Activated CD4-positive, alpha-beta T cell treated with anti-CD3 and anti-CD28 coated beads, Interleukin-2, Interleukin-6, amounts not matched to agents 100 ng/mL and 50 ng/mL, durations not matched to agents 16 hours and 8 hours (primary cell): Measurements from ENCODE around the gene CXCR6.
A peak's percentile ranks its signal among the peaks of the same experiment; 100 is the strongest.

ENCODE experiments used
- DNase-seq: peaks from one replicate; pipeline ENCODE4 v3.0.0-alpha.2; 2020

The CXCR6 gene

DNA sequence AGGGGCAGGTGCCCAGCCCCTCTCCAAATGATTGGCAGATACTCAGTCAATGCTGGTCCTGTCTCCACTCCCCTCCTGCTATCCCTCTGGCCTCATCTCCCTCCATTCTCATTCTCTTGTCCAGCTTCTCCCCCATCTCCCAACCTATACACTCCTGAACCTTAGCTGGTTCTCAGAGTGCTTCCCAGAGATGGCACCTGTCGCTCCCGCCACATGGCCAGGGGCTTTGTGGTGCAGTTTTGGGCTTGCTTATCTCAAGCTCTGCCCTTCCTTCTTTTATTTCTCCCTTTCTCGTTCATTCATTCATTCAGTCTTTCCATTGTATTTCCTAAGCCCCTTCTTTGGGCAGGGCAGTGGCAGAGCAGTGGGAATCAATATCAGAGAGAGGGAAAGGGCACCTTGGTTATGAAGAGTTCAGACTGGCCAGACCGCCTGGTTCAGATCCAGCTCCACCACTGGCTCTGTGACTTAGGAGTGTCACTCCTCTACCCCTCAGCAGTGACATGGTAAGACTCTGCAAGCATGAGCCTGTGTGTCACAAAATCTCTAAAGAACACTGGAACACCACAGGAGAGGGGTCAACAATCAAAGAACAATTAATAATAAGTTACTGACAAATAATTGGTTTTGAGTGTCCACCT is 20.2 kb upstream of the CXCR6 start:
- no peak for DNase-seq

DNA sequence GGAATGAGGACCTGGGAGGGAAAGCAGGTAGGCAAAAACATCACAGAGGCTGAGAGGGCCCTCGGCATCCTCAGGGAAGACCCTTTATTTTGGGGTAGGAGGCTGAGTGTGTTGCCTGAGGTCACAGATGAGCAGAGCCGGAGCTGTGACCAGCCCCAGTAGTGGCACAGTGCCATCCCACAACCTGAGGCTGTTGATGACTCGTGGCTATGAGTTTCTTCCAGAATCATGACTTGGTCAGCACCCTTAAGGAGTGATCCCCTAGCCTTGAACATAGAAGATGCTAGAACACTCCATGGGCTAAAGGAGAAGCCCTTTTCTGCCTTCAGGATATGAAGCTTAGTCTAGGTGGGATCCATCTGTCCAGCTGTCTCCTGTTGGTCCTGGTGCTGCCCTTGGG is 19.5 kb upstream of the CXCR6 start:
- DNase-seq = no peak

DNA sequence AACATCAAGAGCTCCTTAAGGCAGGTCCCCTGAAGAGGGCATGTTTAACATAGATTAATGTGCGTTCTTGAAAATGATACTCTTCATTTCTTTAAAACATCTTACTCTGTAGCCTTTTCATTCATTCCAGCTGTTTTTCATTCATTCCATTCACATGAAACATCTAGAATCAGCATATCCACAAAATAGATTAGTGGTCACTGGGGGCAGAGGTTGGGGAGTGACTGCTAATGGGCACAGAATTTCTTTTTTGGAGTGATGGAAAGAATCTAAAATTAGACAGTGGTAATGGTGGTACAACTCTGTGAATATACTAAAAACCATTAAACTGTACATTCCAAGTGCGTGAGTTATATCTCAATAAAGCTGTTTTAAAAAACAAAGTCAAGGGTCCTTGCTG is 15.4 kb upstream of the CXCR6 start:
- no peak for DNase-seq

DNA sequence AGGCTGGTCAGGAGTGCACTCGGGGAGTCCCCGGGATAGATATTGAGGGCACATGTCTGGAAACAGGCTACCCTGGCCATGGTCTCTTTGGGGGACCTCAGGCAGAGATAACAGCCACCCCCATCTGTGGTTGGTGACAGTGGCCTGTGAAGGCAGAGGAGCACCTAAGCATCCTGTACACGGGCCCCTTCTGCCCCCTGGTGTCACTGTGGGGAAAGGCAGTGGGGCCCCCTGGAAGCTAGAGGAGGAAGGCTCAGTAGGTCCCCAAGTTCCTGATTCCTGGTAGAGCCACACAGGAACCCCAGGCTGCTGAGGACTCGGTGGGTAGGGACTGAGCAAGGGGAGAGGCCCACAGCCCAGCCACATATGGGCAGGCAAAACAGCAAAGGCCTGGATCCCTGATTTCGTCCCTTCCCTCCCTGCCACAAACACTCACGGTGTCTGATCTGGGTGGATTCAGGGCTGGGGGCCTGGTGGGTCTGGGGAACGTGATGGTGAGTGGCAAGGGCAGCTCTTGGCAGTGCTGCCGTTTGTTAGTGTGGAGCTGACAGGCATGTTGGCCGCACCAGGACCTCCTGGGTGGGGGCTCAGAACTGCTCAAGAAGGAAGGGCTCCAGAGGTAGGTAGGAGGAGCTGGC is 14.1 kb upstream of the CXCR6 start:
- peak; percentile 72 for DNase-seq

DNA sequence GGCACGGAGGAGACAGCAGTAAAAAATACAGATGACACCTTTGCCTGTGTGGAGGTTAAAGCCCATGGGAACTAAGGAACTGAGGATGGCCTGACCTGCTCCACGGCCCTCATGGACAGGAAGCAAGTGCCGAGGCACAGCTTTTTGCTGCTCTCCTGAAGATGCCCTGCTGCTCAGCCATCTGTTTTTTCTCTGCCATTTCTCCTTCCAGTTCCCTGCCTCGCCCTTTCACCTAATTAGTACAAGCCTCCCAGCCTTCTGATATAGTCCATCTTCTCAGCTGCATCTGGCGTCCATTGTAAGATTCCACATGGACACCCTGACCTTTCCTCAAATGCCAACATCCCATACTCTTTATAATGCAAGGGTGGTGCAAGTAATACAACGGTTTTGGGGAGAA is 11.8 kb upstream of the CXCR6 start:
- DNase-seq = no peak

DNA sequence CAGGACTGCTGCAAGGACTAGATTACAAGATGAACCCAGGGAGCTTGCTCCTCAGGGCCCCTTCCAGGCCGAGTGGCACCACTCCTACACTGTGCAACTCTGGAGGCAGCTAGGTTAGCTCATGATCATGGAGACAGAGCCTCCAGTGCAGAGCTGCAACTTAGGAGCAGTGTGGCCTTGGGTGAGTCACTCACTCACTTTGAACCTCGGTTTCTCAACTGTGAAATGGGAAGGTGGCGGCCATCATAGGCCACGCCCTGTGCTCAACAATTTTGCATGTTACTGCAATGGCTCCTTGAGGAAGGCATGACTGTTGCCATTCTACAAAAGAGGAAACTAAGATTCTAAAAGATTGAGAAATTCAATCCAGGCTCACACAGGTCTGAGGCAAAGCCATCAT is 11.2 kb upstream of the CXCR6 start:
- no peak for DNase-seq

DNA sequence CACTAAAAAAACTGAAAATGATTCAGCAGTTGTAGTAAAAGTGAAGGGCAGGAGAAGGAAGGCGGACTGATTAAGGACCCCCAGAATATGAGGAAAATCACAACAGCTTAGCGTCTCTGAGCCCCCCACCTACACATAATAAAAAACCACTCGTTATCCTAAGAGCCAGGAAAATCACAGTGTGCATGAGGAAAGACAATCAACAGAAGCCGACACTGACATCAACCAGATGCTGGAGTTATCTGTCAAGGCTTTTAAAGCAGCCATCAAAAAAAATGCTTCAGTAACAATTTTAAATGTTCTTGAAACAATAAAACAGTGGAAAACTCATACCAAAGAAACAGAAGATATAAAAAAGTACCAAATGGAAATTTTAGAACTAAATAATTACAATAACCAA is 9.7 kb upstream of the CXCR6 start:
- no peak for DNase-seq

DNA sequence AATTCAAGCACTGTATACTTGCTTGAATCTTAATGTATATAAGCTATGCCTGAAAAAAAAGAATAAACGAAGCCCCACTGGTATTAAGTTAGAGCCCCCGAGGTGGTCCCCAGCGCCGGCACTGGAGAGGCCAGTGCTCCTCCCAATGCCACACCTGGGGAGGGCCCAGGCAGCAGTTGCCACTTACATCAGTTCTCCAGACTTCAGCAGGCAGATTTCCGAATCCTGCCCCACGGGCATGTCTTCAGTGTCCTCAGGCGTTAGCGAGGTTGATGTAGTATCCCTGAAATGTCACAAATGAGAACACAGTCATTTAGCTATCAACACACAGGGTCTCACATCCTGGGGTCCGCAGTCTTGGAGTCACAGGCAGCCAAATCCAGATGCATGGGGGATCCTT is 7.0 kb upstream of the CXCR6 start:
- DNase-seq = no peak

DNA sequence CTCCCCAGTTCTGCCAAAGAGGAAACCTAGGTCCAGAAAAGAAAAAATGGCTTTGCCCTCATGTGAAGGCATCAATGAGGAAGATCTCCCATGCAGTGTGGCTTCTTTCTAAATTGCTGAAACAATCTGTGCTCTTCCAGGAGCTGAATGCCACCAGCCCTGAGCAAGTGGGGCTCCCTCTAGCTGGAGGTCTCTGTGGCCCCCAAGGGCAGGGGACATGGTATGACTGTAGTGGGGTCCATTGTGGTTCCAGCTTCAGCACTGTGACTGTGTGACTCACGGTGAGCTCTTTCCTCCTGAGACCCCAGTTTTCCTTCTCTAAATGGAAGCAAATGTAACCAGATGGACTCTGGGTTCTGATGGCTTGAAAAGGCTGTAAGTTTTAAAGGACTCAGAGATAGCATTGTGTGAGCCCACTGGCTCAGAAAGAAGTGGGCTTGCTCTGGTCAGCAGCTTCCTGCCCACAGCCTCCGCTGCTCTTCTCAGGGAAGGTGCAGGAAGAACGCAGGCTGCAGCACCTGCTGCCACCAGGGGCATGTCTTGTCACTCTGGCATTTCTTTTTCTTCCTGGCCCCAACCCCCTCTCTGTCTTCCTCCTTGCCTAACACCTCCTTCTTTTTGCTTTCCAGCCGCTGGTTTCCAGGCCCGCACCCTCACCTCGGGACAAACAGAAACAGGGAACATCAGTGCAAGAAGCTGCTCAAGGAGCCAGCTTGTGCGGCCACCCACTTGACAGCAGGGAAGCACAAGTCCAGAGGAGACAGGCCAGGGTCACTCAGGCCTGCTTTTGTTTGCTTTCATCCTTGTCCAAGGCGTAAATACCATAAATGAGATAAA is 5.8 kb upstream of the CXCR6 start:
- DNase-seq = no peak

DNA sequence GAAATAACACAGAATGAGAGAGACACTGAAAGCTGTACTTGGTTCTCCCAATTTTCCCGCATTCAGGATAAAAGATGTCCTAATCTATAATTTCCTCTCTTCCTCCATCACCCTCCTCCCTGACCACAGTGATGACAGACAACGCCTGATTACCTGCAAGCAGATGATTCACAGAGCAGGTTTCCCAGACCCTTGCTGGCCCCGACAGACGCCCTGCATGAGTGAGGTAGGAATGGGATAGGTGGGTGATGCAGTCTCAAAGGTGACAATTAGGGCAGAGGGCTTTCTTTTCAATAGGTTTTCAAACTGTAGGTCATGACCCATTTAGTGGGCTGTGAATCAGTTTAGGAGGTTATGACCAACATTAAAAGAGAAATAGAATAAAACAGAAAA is 5.2 kb upstream of the CXCR6 start:
- DNase-seq = no peak

DNA sequence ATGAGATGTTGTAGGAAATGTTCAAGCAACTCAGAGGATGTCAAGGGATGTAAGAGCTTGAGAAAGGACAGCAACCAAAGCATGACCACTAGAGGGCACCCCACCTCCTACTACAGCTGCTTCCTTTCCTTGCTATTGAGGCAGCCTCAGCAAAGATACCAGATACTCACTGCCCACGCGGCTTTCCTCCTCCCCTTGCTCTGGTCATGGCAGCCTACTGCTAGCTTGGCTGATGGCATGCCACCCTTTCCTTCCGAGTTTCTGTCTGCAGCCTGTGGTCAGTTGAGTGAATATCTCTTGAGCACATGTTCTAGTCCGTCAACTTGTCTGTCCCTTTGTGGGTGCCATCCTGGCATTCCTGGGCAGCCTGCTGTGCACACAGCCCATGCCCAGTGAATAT is 4.4 kb upstream of the CXCR6 start:
- DNase-seq = peak; percentile 89

DNA sequence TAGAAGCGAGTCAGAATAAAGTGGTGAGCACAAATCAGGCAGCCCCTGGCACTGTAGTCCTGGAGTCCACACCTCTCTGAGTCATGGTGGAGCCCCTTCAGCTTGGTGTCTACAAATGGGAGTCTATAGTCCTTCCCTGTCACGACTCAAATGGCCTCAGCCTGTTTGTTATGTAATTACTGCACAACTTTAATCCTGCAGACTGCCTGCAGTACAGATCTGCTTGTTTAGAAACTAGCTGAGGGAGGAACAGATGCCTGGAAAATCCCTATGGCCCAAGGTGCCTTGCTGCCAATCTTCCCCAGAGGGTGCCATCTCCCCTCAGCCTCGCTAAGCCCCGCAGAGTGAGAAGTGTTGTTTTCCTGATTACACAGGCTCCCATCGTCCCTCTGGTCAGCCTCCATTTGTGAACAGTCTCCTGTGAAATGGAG is 3.9 kb upstream of the CXCR6 start:
- DNase-seq = no peak

DNA sequence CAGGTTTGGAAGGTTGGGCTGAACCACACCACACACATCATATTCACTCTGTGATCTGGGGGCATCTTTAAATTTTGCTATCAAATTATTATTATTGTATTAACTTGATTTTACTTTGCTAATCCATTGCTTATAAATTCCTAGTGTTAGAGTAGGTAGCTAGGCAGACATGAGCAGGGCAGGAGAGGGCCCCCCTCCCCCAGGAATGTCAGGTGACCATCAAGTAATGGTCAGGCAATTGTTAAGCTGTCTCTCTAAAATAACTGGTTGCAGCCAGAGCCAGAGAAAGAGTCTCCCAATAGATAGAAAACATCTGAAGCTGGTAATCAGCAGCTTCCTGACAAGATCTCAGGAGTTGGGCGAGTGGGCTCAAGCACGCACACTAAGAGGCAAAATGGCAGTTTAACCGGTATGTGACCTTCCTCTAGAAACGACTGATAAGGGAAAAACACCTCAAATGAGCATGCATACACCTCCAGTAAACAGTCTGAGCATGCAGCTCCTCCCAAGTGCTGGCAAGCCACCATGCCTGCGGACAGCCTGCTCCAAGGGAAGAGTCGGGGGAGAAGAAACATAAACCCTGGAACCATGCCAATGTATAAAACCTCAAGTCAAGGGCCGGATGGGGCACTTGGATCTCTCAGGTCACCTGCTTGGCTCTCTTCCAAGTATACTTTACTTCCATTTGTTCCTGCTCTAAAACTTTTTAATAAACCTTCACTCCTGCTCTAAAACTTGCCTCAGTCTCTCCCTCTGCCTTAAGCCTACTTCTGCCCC is 3.1 kb upstream of the CXCR6 start:
- no peak for DNase-seq

DNA sequence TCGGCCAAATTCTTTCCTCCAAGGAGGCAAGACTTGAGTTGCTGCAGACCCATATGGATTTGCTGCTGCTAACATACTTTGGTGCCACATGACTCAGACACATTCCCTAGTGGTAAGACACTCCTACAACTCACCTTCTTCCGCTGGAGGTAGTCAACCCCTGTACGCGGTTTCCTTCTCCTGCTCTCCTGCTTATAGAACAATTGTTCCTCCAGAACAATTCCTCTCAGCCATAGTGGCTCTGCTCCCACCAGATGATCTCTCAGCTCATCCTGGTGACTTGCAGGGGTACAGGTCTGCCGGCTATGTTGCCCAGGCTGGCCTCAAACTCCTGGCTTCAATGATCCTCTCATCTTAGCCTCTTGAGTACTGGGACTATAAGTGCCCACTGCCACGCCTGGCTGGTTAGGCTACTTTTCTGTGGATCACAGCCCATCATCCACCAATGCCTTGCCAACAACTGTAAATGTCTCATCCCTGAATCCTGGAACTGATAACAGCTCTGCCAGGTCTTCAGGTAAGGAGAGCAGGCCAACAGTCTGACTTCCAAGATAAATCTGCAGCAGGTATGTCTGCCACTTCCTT is 2.4 kb upstream of the CXCR6 start:
- no peak for DNase-seq

DNA sequence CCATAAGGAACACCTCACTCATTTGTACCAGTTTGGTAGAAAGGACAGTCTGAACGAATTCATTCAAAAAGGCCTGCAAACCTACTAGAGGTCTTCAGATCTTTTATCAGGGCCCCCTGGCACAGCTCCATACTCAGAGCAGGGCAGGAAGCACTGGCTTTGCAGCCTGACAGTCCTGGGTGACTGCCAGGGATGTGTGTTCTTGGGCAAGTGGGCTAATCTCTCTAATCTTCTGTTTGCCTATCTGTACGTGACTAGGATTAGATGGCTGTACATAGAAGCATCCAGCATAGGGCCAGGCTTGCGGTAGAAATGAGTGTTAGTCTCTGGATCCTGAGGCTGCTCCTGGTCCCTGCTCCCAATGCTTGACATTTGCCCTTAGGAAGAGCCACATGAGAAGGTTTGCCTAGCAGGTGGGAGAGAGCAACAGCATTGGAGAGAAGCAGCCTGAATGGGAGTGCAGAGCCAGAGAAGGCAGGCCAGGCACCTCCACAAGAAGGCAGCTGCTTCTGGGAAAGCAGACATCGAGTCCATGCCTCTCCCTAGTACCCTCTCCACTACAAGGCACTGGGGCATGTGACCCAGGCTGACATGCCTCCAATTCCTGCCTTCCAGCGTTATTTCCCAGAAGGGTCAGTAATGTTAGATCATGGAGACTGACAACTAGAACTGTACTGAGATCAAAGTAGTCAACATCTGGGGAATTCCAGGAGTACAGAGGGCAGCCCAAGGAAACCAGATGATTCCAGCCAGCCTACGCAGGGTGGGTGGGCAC is 1.0 kb upstream of the CXCR6 start:
- no peak for DNase-seq

DNA sequence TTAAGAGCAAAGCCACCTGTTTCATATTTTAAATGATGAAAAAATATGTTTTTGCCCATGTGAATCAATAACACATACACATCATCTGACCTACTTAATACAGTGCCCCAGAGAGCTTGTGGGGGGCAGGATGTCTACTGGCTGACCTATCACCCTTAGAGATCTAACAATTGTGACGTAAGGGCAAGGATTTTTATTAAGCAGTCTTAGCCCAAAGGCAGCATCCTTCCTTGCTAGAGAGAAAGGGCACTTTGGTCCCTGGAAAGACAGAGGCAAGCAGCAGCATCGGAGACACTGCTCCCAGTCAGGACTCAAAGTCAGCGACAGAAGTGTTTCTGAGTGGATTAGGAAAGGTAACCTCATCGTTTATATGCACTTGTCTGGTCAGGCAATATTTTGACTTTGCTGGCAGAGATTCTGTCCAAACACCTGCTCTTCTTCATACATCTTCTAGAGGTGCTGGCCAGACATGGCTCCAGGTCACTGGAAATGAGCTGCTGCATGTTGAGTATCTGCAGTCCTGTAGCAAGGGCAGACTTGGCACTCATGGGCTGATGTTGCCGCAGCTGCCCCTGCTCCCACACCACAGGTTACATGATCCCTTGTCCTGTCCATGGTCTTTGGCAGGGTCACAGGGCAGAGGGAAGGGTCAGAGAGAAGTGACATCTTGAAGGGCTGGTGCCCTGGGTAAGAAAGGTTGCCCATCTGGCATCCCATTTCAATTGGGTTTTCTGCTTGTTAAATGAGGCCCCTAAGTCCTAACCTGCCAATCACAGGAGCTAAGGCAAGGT is 1.8 kb downstream of the CXCR6 start:
- no peak for DNase-seq

DNA sequence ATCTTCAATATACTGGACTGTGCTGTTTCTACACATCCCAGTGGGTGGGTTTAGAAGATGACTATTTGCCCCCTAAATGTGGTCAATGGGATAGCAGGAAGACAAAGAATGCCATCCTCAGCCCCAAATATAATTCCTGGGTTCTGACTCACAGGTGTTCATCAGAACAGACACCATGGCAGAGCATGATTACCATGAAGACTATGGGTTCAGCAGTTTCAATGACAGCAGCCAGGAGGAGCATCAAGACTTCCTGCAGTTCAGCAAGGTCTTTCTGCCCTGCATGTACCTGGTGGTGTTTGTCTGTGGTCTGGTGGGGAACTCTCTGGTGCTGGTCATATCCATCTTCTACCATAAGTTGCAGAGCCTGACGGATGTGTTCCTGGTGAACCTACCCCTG is 3.0 kb downstream of the CXCR6 start:
- no peak for DNase-seq

DNA sequence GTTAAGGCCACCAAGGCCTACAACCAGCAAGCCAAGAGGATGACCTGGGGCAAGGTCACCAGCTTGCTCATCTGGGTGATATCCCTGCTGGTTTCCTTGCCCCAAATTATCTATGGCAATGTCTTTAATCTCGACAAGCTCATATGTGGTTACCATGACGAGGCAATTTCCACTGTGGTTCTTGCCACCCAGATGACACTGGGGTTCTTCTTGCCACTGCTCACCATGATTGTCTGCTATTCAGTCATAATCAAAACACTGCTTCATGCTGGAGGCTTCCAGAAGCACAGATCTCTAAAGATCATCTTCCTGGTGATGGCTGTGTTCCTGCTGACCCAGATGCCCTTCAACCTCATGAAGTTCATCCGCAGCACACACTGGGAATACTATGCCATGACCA is 3.6 kb downstream of the CXCR6 start:
- DNase-seq = peak; percentile 35

DNA sequence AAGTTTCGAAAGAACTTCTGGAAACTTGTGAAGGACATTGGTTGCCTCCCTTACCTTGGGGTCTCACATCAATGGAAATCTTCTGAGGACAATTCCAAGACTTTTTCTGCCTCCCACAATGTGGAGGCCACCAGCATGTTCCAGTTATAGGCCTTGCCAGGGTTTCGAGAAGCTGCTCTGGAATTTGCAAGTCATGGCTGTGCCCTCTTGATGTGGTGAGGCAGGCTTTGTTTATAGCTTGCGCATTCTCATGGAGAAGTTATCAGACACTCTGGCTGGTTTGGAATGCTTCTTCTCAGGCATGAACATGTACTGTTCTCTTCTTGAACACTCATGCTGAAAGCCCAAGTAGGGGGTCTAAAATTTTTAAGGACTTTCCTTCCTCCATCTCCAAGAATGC is 4.1 kb downstream of the CXCR6 start:
- no peak for DNase-seq

DNA sequence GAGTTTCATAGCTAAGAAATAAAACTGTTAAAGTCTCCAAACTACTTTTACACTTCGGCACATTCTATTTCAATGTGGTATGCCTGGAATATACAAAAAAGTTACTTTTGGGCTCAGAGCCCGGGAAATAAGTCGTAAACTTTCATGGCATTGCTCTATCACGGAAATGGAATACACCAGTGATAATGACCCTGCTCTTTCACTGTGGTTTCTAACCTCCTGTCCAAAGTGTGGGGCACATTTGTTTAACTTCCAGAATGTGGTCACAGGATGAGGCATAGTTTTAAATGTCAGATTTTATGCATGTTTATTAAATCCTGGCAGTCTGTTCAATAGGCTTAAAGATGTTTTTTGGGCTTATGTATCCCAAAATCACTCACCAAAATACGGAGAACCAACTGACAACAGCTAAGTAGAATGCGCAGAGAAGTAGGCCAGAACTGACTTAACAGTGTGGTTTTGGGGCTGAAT is 5.1 kb downstream of the CXCR6 start:
- DNase-seq = no peak

DNA sequence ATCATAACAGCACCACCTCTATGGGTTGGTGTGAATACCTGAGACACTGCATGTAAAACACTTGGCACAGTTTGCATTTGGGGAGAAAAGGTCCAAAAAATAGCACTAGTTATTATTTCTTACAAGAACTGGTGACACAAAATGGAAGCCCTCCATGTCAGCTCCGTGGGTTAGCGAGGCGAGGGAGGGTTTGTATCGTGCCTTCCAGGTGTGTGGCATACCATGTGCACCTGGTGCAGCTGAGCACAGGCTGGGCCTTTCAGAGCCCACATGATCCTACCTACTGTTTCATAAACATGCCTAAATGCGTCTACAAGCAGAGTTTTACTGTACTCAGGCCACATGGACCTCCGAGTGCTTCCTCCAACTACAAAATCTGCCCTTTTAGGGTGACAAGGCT is 5.6 kb downstream of the CXCR6 start:
- no peak for DNase-seq
